Fibroblast of upper back skin (primary cell): ENCODE results near the gene CLDN14.

Experiments
- DNase-seq: peaks from one replicate; pipeline ENCODE4 v3.0.0-alpha.2; 2013

CLDN14 gene, protein sequence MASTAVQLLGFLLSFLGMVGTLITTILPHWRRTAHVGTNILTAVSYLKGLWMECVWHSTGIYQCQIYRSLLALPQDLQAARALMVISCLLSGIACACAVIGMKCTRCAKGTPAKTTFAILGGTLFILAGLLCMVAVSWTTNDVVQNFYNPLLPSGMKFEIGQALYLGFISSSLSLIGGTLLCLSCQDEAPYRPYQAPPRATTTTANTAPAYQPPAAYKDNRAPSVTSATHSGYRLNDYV

DNA sequence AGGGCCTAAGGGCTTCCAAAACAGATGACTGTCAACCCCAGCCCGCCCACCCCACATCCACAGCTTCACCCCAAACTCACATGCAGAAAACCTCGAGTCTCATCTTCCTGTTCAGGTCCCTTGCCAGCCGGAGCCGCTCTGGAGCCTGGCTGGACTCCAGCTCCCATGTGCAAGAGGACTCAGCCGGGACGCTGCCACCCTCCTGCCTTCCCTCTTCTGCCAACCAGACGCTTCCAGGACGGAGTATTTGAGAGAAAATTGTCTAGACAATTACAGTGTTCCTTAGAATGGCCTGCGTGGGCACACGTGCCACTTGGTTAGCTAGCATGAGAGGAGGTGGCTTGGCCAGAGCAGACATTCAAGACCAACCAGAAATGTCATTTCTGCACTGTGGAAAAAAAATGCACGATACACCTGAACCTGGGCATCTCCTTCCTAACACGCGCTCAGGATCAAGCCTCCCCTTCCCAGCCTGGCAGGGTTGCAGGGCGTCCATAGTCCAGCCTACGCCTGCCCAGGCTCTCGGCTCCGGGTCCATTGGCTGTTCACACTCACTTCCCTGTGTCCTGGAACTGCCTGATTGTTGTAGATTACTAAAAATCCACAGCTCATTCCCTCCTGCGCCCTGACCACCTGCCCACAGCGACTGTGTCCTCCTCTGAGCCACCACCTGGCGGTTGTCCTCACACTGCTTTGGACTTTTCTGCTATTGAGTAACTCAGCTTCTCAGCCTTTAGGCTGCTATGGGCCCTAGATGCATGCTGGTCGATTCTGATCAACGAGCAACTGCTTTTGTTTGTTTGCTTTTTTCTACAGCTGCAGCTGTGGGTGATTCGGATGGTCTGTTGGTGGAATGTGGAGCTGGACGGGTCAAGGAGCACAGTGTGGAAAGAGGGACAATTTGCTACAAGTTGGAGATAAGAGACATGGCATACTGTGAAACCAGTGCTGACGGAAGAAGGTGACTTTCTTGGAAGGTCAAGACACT, at the start of gene CLDN14:
CLDN14 (minus strand) TSS at position 708 of the 988 bp plus-strand sequence. CDS start 18,427 bp downstream, outside the sequence.
- no peak for DNase-seq

DNA sequence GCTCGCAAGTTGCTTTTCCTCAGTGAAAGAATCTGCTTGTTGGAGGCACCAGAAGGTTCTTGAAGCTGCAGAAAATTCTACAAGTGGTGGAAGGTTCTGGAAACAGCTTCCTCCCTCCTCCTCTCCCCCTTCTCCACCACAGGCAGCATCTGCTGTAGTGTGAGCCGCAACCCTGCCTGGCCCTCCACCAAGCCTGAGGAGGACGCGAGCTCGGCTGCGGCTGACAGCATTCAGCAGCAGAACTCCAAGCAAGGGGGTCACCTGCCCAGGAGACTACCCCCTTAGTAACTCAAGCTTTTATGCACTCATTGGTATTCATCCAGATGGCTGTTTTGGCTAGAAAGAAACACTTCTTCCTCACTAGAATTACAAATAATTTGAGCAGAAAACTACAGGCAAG, 48.8 kb upstream of the CLDN14 start:
- no peak for DNase-seq

DNA sequence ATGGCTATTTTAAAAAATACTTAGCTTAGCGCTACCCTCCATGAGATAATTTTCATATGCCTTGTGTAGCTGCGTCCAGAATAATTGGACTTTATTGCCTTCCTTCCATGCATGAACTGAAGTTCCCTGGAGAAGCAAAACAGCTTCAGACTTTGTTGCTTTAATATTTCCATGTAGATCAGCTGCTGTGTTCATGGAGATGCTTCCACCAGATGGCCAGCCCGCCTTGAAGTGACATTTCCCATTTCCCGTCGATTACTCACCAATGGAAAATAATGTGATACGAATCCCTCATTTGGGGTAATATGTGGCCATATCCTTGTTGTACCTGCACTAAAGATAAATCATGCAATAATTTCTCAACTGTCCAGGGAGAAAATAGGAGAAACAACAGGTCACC, 47.4 kb upstream of the CLDN14 start:
- DNase-seq, result no peak

DNA sequence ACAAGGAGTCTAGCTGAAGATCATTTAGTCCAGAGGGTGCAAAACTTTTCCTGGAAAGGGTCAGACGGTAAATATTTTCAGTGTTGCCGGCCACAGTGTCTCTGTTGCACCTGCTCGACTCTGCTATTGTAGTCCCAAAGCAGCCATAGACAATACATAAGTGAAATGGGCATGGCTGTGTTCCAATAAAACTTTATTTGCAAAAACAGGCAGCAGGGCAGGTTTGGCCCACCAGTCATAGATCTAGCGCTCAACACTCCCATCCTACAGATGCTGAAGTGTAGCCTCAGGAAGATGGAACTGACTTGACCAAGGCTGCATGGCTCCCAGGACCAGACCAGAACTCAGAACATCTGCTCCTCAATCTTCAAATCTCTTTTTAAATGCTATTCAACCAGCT, 46.2 kb upstream of the CLDN14 start:
- DNase-seq, result no peak

DNA sequence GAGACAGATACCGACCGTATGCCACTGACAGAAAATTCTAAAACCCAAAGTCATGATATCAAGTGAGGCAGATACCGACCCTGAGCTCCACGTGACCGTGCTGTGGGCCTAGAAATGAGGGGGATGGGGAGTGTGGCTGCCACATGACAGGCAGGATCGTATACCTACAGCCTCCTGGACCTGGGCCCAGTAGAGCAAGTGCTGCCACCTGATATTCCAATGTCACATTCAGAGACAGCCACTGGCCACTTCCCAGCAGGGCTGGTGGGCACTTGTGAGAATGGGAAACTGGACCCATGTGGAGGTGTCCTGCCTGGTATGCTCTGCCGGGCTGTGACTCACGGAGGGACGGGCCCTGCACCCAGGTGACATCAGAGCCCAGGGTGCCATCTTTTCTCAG, 44.6 kb upstream of the CLDN14 start:
- no peak for DNase-seq

DNA sequence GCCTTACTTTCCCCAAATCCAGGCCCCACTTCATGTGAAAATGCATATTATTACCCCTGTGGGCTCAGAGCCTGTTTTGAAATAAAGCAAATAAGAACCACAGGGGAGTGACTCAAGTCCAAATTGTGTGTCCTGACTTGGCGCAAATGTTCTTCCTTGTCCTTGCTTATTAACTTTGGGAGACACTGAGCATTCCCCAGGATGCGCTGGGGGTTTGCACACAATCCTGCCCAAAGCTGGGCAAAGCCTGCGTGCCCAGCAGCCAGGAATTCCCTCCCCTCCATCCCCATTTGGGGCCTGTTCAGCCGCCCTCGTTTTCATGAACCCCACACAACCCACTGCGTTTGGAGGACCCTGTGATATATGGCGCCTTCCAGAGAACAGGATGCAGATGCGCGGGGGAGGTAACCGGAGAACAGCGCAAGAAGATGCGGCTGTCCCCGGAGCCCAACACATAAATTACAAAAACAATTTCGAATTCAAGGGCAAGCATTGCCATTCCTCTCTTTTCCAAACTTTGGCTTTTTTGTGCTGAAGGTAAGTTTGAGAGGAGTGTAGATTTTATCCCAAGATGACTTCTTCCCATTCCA, 42.4 kb upstream of the CLDN14 start:
- no peak for DNase-seq

DNA sequence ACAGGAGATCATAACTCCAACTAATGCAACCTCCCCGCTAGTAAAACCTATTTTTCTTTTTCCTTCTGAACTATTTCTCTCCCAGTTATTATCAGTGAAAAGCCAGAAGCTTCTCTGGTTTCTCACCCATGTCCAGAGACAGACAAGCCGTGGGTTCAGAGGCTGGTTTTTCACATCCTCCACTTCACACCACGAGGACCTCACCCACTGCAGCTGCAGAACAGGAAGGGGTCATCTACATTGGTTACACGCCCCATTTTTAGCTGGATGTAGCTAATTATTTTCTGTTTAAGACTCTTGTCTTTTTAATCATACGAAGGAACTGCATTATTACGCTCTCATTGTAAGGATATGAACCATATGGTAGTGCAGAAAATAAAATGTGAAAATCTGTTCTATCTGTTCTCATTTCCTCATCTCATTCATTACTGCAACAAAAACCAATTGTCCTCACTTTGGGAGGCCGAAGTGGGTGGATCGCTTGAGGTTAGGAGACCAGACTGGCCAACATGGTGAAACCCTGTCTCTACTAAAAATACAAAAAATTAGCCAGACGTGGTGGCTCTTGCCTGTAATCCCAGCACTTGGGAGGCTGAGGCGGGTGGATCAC, 39.1 kb upstream of the CLDN14 start:
- no peak for DNase-seq

DNA sequence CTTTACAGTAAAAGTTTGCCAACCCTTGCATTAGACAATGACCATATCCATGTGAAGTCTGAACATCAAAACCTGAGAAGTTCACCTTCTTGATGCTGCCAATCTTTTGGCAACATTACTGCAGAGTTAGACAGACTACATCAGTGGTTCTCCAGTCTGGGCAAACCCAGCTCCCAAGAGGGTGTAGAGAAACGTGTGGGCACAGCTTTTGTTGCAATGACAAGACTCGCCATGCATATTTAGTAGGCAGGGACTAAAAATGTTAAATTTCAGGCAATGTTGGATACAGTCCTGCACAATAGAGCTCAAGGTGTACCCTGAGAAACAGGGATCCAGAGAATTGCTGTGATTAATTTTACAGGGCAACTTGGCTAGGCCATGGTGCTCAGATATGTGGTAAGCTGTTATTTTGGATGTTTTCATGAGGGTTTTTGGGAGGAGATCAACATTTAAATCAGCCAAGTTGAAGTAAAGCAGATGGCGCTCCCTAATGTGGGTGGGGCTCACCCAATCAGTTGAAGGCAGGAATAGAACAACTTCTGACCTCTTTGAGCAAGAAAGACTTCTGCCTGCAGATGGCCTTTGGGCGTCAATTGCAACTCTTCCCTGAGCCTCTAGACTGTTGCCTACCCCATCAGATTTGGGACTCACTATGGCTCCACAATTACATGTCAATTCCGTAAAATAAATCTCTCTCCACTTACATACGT, 37.6 kb upstream of the CLDN14 start:
- DNase-seq, result no peak

DNA sequence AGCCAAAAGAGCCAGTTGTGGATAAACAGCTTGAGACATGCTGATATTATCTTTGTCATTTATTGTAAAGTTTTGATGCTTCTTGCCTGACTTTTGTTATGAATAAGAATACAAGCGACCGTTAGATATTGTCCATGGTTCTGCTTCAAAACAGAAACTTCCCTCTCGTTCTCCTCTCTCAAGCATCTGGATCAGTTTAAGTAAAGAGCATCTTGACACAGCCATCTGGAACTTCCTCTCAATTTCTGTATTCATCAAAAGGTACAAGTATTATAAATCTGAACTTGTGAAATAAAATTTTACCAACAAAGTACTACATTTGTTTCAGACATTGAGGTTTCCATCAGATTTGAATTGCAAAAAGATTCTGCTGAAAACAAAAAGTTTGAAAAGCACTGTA, 36.4 kb upstream of the CLDN14 start:
- DNase-seq, result peak; percentile 9

DNA sequence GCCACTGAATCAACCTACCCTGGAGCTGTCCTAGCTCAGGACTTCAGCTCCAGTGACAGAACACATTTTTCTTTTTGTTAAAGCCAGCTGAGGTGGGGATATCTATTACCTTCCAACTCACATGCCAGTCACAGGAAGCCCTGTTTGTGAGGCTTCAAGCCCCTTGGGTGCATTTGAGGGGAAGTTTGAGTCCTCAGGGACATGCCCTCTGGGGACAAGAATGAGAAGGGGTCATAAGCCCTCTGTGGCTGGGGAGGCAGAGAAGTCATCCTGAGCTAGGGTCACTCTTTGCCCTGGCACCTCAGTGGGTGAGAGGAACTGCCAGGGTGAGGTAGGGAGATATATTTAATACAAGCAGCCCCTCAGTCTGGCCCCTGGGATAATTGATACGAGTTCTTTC, 33.5 kb upstream of the CLDN14 start:
- DNase-seq, result no peak

DNA sequence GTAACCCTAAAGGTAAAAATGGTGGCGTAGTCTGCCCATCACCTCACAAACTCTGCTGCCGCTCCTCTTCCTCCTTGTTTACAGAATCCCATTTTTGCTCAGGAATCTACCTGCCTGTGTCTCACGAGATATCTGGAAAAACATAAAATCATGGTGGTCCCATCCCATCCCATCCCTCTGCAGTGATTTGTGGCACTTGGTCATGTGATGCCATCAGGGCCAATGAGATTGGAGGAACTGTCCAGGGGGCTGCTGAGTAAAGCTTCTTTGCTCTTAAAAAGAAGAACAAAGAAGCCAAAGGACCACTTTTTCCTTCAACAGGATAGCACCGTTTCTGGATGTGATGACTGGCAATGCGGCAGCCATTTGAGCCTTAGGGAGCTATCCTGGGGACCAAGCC, 33.0 kb upstream of the CLDN14 start:
- no peak for DNase-seq

DNA sequence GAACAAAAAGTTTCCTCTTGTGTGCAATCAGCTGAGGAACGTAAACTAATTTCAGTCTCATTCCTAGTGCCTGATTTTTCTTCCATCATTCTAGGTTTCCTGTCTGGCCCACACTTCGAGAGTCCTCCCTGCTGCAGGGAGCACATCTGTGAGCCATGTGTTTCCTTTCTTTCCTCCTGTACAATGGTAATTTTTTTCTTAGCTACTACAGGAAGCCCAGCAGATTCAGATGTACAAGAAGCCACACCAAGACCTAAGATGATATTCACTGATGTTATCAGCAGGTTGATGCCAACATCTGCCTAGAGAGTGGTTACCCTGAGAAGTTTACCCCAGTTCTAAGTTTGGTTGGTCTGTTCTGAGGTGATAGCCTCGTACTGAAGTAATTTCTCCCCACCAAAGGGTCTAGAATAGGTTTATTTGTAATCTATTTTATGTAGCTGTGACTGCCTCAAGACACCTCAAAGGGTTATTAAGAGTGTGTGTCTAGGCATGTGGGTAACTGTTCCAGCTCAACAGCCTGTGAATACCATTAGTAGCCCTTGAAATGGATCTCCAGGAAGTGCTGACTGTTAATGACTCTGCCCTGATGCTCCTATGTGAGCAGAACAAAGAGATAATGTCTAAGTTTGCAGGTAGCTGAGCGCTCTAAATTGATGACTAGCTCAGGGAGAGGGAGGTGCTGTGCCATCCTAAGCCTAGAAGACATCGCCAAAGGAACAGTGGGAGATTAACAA, 31.7 kb upstream of the CLDN14 start:
- peak; percentile 55 for DNase-seq

DNA sequence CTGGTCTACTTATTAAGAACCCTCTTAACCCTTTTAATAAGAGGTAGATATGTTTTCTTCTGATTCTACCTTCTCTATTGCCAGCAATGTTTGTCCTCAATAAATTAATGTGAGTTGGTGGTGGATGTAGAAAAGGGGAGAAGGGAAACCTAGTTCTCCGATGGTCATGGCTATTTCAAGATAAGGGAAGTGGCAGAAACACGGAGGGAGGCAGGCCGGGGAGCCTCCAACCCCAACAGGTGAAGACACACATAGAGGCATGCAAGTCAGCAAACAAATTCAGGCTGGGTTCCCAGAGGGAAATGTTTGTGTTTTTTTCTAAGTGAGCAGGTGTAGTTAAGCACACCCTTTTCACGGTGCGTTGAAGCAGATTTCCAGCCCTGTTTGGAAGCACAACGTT, 31.0 kb upstream of the CLDN14 start:
- DNase-seq, result no peak

DNA sequence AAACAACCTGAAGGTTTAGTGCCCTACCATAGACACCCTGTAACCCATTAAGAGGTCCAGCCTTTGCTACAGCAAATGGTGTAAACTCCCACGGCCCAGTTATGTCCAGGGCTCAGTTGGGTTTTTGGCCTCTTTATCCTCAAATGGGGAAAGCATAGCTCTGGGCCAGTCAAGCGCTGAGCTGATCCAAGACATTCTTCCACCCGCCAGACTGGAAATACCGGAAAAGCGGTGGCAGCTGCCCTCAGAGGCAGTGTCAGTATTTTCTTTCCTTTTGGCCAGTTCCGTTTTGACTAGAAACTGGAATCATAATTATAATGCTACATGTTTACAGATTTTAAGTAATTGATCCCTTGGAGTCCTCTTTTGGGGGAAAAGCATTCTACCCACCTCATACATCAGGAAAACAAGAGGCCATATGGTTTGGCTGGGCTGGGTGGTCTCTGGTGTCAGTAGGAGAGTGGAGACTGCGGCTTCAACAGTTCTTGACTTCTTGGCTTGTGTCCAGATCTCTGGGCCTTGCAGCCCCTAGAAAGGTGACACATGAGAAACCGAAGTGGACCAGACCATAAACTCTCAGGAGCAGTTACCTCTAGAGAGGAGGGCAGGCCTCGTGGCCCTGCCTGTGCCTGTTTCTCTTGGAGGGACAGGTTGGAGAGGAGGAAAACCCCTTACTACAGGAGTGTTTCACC, 30.2 kb upstream of the CLDN14 start:
- DNase-seq, result no peak

DNA sequence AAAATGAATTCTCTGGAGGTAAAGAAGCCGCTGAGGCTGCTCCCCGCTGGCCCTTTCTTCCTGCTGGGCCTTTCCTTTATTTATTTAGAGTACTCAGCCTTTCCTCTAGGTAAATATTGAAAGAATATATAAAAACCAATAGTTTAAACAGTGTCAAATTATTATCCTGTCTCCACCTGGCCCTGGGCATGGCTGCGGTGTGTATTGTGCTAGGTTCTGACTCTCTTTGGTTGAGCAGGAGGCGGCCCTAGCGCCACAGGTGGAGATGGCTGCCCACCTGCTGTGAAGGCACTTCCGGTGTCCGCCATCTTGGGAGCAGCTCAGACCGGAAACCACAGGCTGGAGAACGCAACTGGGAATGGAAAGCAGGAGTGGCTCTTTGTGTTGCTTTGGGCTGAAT, 29.0 kb upstream of the CLDN14 start:
- no peak for DNase-seq

DNA sequence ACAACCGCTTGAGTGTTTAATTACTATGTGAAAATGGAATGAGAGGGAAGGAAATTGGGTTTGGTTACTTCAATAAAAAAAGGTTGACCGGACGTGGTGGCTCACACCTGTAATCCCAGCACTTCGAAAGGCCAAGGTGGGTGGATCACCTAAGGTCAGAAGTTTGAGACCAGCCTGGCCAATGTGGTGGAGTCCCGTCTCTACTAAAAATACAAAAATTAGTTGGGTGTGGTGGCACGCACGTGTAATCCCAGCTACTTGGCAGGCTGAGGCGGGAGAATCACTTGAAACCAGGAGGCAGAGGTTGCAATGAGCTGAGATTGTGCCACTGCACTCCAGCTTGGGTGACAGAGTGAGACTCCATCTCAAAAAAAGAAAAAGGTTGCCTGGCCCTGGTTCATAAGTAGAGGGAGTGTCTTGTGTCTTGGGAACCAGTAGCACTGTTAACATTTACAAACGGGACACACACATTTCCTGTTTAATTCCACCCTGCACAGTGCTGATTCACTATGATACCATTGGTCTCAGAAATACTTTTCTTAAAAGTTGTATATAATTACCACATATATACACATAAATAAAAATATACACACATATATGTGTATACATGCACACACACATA, 27.6 kb upstream of the CLDN14 start:
- no peak for DNase-seq

DNA sequence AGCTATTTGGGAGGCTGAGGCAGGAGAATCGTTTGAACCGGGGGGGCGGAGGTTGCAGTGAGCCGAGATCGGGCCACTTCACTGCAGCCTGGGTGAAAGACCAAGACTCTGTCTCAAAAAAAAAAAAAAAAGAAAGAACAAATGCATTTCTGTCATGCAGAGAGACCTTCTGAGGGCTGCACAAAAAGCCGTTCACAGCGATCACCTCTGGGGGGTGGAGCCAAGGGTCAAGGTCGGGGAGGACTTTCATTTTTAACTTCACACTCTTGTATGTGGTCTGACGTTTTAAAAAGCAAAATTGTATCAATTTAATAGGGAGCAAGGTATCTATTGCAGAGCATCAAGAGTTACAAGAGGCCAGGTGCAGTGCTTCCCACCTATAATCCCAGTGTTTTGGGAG, 26.6 kb upstream of the CLDN14 start:
- DNase-seq, result no peak

DNA sequence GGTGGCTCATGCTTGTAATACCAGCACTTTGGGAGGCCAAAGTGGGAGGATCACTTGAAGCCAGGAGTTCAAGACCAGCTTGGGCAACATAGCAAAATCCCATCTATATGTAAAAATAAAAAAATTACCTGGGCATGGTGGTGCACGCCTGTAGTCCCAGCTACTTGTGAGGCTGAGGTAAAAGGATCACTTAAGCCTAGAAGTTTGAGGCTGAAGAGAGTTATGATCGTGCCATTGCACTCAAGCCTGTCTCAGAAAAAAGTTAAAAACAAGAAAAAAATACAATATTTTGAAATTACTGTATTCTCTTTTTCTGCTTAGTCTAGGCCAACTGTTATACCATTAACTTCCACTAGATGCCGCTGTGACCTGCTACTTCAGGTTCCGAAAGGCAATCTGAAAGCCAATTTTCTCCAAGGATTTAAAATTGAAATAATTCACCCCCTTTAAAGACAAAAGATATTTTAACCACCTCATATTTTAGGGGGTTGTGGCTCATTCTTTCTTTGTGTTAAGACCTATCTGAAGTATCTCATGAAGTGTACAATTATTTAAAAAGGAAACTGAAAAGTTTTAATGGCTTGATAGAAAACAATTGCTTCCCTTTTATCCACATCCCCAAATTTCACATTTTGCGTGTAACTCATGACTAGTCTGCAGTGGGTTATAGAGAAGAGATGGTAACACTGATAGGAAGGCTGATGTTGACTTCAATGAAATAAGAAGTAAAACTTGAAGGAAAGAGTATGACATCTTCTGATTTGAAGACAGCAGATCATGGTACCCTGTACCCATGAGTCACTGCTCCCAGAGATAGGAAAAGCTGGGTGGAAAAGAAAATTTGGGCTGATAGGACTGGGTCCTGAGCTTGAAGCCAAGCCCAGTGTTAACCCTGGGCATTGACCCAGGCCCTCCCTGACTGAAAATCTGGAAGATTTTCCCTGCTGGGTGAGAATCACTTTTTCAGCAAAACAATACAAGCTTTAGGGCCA, 24.4 kb upstream of the CLDN14 start:
- DNase-seq, result peak; percentile 56

DNA sequence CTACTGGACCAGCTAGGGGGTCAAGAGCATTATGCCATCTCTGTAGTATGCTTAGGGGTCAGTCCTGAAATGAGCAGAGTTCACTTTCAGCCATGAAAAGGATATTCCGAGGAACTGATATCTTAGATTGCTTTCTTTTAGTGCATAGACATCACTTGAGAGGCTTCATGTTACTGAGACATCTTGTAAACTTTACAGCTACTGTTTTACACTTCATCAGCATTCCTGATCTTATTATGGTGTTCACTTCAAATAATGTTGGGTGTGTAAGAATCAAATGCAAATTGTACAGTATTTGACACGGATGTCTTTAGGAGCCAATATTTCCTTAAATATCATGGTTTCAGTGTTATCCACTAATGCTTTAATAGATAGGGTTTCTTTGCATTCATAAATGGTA, 22.4 kb upstream of the CLDN14 start:
- DNase-seq, result no peak

DNA sequence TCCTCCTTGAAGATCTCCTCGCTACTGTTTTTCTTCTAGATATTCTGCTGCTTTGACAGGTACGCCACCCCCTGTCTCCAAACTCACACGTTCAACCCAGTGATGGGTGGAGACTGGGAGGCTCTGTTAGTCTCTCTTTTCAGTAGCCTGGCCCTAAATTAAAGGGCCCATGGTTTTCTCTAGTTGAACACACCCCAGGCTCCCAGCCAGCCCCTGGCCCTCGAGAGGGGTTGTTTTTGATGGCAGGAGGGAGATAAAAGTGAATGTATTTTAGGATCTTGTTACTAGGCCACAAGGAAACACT, 21.6 kb upstream of the CLDN14 start:
- no peak for DNase-seq
